ENCODE measurements around the gene ALPI.

The ALPI gene

GRCh38 chr2:232416521-232417470 is 39.2 kb upstream of the ALPI start:
- H3K4ac ChIP-seq (ENCODE audit: low read depth, low read length), result no peak overlapping the region
- no peak overlapping the region for H3K23ac ChIP-seq (ENCODE audit: low read length)
- WGBS (ENCODE audit: extremely low coverage, insufficient coverage, low lambda C conversion rate), result no CpG with 5 or more reads among the region's 17 CpGs
- no peaks in the 10 kb centered on the region for H3K36me3 ChIP-seq (ENCODE audit: control insufficient read depth, insufficient read depth, low read length)
- H3K27ac ChIP-seq (ENCODE audit: low read depth, low read length), result no peak overlapping the region
- DNase-seq, result no peak
- no peak overlapping the region for H3K4me3 ChIP-seq (ENCODE audit: low read length)
- H3K18ac ChIP-seq (ENCODE audit: low read length), result no peak overlapping the region
- H3K79me2 ChIP-seq (ENCODE audit: control insufficient read depth, insufficient read depth, low read length), result no peaks in the 10 kb centered on the region
- H3K27me3 ChIP-seq (ENCODE audit: insufficient read depth, low read length, poor library complexity), result peaks cover 37% of the 10 kb centered on the region
- no peak overlapping the region for H4K5ac ChIP-seq (ENCODE audit: low read length)
- no peak overlapping the region for H2AK5ac ChIP-seq (ENCODE audit: low read length)
- H3K4me2 ChIP-seq (ENCODE audit: low read length), result no peak overlapping the region
- H2BK120ac ChIP-seq (ENCODE audit: low read depth, low read length), result no peak overlapping the region
- no peak overlapping the region for H4K8ac ChIP-seq (ENCODE audit: low read depth, low read length)
- no peak overlapping the region for H3K9ac ChIP-seq (ENCODE audit: low read length)
- no peak overlapping the region for H3K56ac ChIP-seq (ENCODE audit: low read length)
- no peaks in the 10 kb centered on the region for H3K79me1 ChIP-seq (ENCODE audit: low read length)
- H2BK5ac ChIP-seq (ENCODE audit: low read length), result no peak overlapping the region
- no peak overlapping the region for H2BK15ac ChIP-seq (replicated peaks; ENCODE audit: low read depth)
- no peaks in the 10 kb centered on the region for H3K4me1 ChIP-seq (ENCODE audit: control insufficient read depth, low read depth, low read length)

- Histone ChIP-seq H3K79me1 (ENCODE audit: low read length) (no peaks in the 10 kb centered on the region), H4K8ac (ENCODE audit: low read depth, low read length) (no peak overlapping the region), H3K23ac (ENCODE audit: low read length) (no peak overlapping the region), H3K56ac (ENCODE audit: low read length) (no peak overlapping the region), H3K9ac (ENCODE audit: low read length) (no peak overlapping the region), H2AK5ac (ENCODE audit: low read length) (no peak overlapping the region), H3K18ac (ENCODE audit: low read length) (no peak overlapping the region), H3K27ac (ENCODE audit: low read depth, low read length) (no peak overlapping the region), H3K27me3 (ENCODE audit: insufficient read depth, low read length, poor library complexity) (peaks cover 40% of the 10 kb centered on the region), H2BK5ac (ENCODE audit: low read length) (no peak overlapping the region), H4K5ac (ENCODE audit: low read length) (no peak overlapping the region), H2BK120ac (ENCODE audit: low read depth, low read length) (no peak overlapping the region), H3K36me3 (ENCODE audit: control insufficient read depth, insufficient read depth, low read length) (no peaks in the 10 kb centered on the region), H2BK15ac (replicated peaks; ENCODE audit: low read depth) (no peak overlapping the region), H3K4ac (ENCODE audit: low read depth, low read length) (no peak overlapping the region), H3K4me2 (ENCODE audit: low read length) (no peak overlapping the region), H3K4me1 (ENCODE audit: control insufficient read depth, low read depth, low read length) (no peaks in the 10 kb centered on the region), H3K4me3 (ENCODE audit: low read length) (no peak overlapping the region), H3K79me2 (ENCODE audit: control insufficient read depth, insufficient read depth, low read length) (no peaks in the 10 kb centered on the region)
- no peak for DNase-seq
- no CpG with 5 or more reads among the region's 5 CpGs for WGBS (ENCODE audit: extremely low coverage, insufficient coverage, low lambda C conversion rate)
These were observed 38.5 kb upstream of the ALPI start for GRCh38 chr2:232417489-232417888.

GRCh38 chr2:232418056-232418455 is 37.9 kb upstream of the ALPI start:
- DNase-seq, result no peak
- no peak overlapping the region for H3K4ac ChIP-seq (ENCODE audit: low read depth, low read length)

GRCh38 chr2:232418466-232419244 is 37.3 kb upstream of the ALPI start:
- no peaks in the 10 kb centered on the region for H3K36me3 ChIP-seq (ENCODE audit: control insufficient read depth, insufficient read depth, low read length)
- peak overlapping the region; percentile 76 for H3K56ac ChIP-seq (ENCODE audit: low read length)
- no peak overlapping the region for H3K27ac ChIP-seq (ENCODE audit: low read depth, low read length)
- H3K9ac ChIP-seq (ENCODE audit: low read length), result peak overlapping the region; percentile 29
- H3K79me1 ChIP-seq (ENCODE audit: low read length), result no peaks in the 10 kb centered on the region
- peaks cover 42% of the 10 kb centered on the region for H3K27me3 ChIP-seq (ENCODE audit: insufficient read depth, low read length, poor library complexity)
- H3K4me3 ChIP-seq (ENCODE audit: low read length), result no peak overlapping the region
- no peak overlapping the region for H4K8ac ChIP-seq (ENCODE audit: low read depth, low read length)
- no peak overlapping the region for H2BK5ac ChIP-seq (ENCODE audit: low read length)
- H3K4ac ChIP-seq (ENCODE audit: low read depth, low read length), result no peak overlapping the region
- peak; percentile 41 for DNase-seq
- WGBS (ENCODE audit: extremely low coverage, insufficient coverage, low lambda C conversion rate), result no CpG with 5 or more reads among the region's 49 CpGs
- no peaks in the 10 kb centered on the region for H3K79me2 ChIP-seq (ENCODE audit: control insufficient read depth, insufficient read depth, low read length)
- H3K4me2 ChIP-seq (ENCODE audit: low read length), result peak overlapping the region; percentile 62
- H3K23ac ChIP-seq (ENCODE audit: low read length), result peak overlapping the region; percentile 45
- H3K18ac ChIP-seq (ENCODE audit: low read length), result no peak overlapping the region
- H2BK120ac ChIP-seq (ENCODE audit: low read depth, low read length), result no peak overlapping the region
- H4K5ac ChIP-seq (ENCODE audit: low read length), result no peak overlapping the region
- H2AK5ac ChIP-seq (ENCODE audit: low read length), result no peak overlapping the region
- no peaks in the 10 kb centered on the region for H3K4me1 ChIP-seq (ENCODE audit: control insufficient read depth, low read depth, low read length)
- no peak overlapping the region for H2BK15ac ChIP-seq (replicated peaks; ENCODE audit: low read depth)

More at GRCh38 chr2:232418056-232418455, 37.9 kb upstream of the ALPI start:
- Histone ChIP-seq H2BK120ac (ENCODE audit: low read depth, low read length) (no peak overlapping the region), H3K9ac (ENCODE audit: low read length) (no peak overlapping the region), H3K27ac (ENCODE audit: low read depth, low read length) (no peak overlapping the region), H2BK5ac (ENCODE audit: low read length) (no peak overlapping the region), H3K4me3 (ENCODE audit: low read length) (no peak overlapping the region), H3K79me1 (ENCODE audit: low read length) (no peaks in the 10 kb centered on the region), H3K23ac (ENCODE audit: low read length) (no peak overlapping the region), H3K27me3 (ENCODE audit: insufficient read depth, low read length, poor library complexity) (peaks cover 43% of the 10 kb centered on the region), H2AK5ac (ENCODE audit: low read length) (no peak overlapping the region), H2BK15ac (replicated peaks; ENCODE audit: low read depth) (no peak overlapping the region), H3K18ac (ENCODE audit: low read length) (no peak overlapping the region), H3K4me1 (ENCODE audit: control insufficient read depth, low read depth, low read length) (no peaks in the 10 kb centered on the region), H3K56ac (ENCODE audit: low read length) (no peak overlapping the region), H4K8ac (ENCODE audit: low read depth, low read length) (no peak overlapping the region), H3K79me2 (ENCODE audit: control insufficient read depth, insufficient read depth, low read length) (no peaks in the 10 kb centered on the region), H3K36me3 (ENCODE audit: control insufficient read depth, insufficient read depth, low read length) (no peaks in the 10 kb centered on the region), H4K5ac (ENCODE audit: low read length) (no peak overlapping the region), H3K4me2 (ENCODE audit: low read length) (no peak overlapping the region)
- WGBS (ENCODE audit: extremely low coverage, insufficient coverage, low lambda C conversion rate), result no CpG with 5 or more reads among the region's 6 CpGs

- no peak overlapping the region for H4K8ac ChIP-seq (ENCODE audit: low read depth, low read length)
- H3K79me1 ChIP-seq (ENCODE audit: low read length), result no peaks in the 10 kb centered on the region
- no peaks in the 10 kb centered on the region for H3K79me2 ChIP-seq (ENCODE audit: control insufficient read depth, insufficient read depth, low read length)
- no peaks in the 10 kb centered on the region for H3K4me1 ChIP-seq (ENCODE audit: control insufficient read depth, low read depth, low read length)
- H3K23ac ChIP-seq (ENCODE audit: low read length), result peak overlapping the region; percentile 45
- H3K36me3 ChIP-seq (ENCODE audit: control insufficient read depth, insufficient read depth, low read length), result no peaks in the 10 kb centered on the region
- no peak overlapping the region for H3K4ac ChIP-seq (ENCODE audit: low read depth, low read length)
- H3K9ac ChIP-seq (ENCODE audit: low read length), result no peak overlapping the region
- H3K4me2 ChIP-seq (ENCODE audit: low read length), result peak overlapping the region; percentile 62
- H3K4me3 ChIP-seq (ENCODE audit: low read length), result no peak overlapping the region
- H3K56ac ChIP-seq (ENCODE audit: low read length), result peak overlapping the region; percentile 76
- peaks cover 44% of the 10 kb centered on the region for H3K27me3 ChIP-seq (ENCODE audit: insufficient read depth, low read length, poor library complexity)
- no peak overlapping the region for H2BK5ac ChIP-seq (ENCODE audit: low read length)
- H4K5ac ChIP-seq (ENCODE audit: low read length), result no peak overlapping the region
- H2BK120ac ChIP-seq (ENCODE audit: low read depth, low read length), result no peak overlapping the region
- no peak overlapping the region for H3K27ac ChIP-seq (ENCODE audit: low read depth, low read length)
- peak; percentile 49 for DNase-seq
- no peak overlapping the region for H2BK15ac ChIP-seq (replicated peaks; ENCODE audit: low read depth)
- no CpG with 5 or more reads among the region's 79 CpGs for WGBS (ENCODE audit: extremely low coverage, insufficient coverage, low lambda C conversion rate)
- no peak overlapping the region for H3K18ac ChIP-seq (ENCODE audit: low read length)
- no peak overlapping the region for H2AK5ac ChIP-seq (ENCODE audit: low read length)
These were observed 36.5 kb upstream of the ALPI start for GRCh38 chr2:232419245-232420072.

All from mesendoderm (in vitro differentiated cells).